HepG2 (cell line): ENCODE measurements around the gene ZNF512B. TPM values are rescaled to one million over a fixed set of nuclear protein-coding genes. Genes with fewer than 3 reads are reported as not detected.

Source experiments
- AGO2 ChIP-seq: fragments of 200-400 bp; formaldehyde crosslinking; optimal IDR thresholded peaks from 2 replicates; pipeline ENCODE3; 2017; ENCODE audit warnings: mild to moderate bottlenecking, low read depth, low read length, moderate library complexity
- ATF7-NPFF ChIP-seq: sonication (generic); formaldehyde crosslinking; IDR thresholded peaks from 2 replicates; pipeline ENCODE4 v1.8.1; 2023; ENCODE audit warnings: mild to moderate bottlenecking, low read depth, missing genetic modification reagents, moderate library complexity
- EZH2 ChIP-seq: conservative IDR thresholded peaks from 2 replicates; pipeline ENCODE4 v1.6.1; 2012; ENCODE audit warnings: mild to moderate bottlenecking, low read depth, low read length, moderate library complexity
- FOXA1 ChIP-seq, 2 experiments: fragments of 450-650 bp in 1 of 2; sonication (generic) in 1 of 2; formaldehyde crosslinking in 1 of 2; IDR thresholded peaks; 2 replicates each; pipeline versions ENCODE4 v1.4.0 to v1.6.1; 2016 to 2020; ENCODE audit warnings: missing genetic modification reagents in 1 of 2
- MAFG ChIP-seq: sonication (generic); formaldehyde crosslinking; IDR thresholded peaks from 2 replicates; pipeline ENCODE4 v1.5.1; 2020; ENCODE audit warnings: mild to moderate bottlenecking, missing genetic modification reagents
- NR3C1 ChIP-seq: sonication (generic); formaldehyde crosslinking; IDR thresholded peaks from 2 replicates; pipeline ENCODE4 v1.4.0; 2020; ENCODE audit warnings: missing genetic modification reagents
- POGZ ChIP-seq: sonication (generic); formaldehyde crosslinking; IDR thresholded peaks from 2 replicates; pipeline ENCODE4 v1.4.0; 2020; ENCODE audit warnings: mild to moderate bottlenecking, missing genetic modification reagents
- SP1 ChIP-seq, 2 experiments: fragments of 450-650 bp in 1 of 2; sonication (generic) in 1 of 2; formaldehyde crosslinking in 1 of 2; IDR thresholded peaks; 2 replicates each; pipeline versions ENCODE4 v1.4.0 to v1.6.1; 2016 to 2020; ENCODE audit warnings: missing genetic modification reagents in 1 of 2
- TERF1 ChIP-seq: sonication (generic); formaldehyde crosslinking; IDR thresholded peaks from 2 replicates; pipeline ENCODE4 v1.8.0; 2022; ENCODE audit warnings: mild to moderate bottlenecking, missing genetic modification reagents, moderate library complexity
- ZBED4 ChIP-seq: sonication (generic); formaldehyde crosslinking; IDR thresholded peaks from 2 replicates; pipeline ENCODE4 v1.4.0; 2020; ENCODE audit warnings: missing genetic modification reagents, borderline replicate concordance
- ZGPAT ChIP-seq: IDR thresholded peaks from 2 replicates; pipeline ENCODE4 v1.6.1; 2016; ENCODE audit warnings: mild to moderate bottlenecking
- ZNF207 ChIP-seq: fragments of 450-650 bp; IDR thresholded peaks from 2 replicates; pipeline ENCODE4 v1.6.1; 2016; ENCODE audit warnings: antibody characterized with exemption, borderline replicate concordance
- ZNF30 ChIP-seq: sonication (generic); formaldehyde crosslinking; IDR thresholded peaks from 2 replicates; pipeline ENCODE4 v1.5.0; 2020; ENCODE audit warnings: mild to moderate bottlenecking, missing genetic modification reagents
- ZNF350 ChIP-seq: sonication (generic); formaldehyde crosslinking; IDR thresholded peaks from 2 replicates; pipeline ENCODE4 v1.4.0; 2020; ENCODE audit warnings: mild to moderate bottlenecking, low read depth, missing genetic modification reagents, borderline replicate concordance
- ZNF530 ChIP-seq: sonication (generic); formaldehyde crosslinking; IDR thresholded peaks from 2 replicates; pipeline ENCODE4 v1.5.0; 2020; ENCODE audit warnings: low read depth, mild to moderate bottlenecking, missing genetic modification reagents
- polyA plus RNA-seq, 8 experiments: library from polyadenylated mRNA; depleted of rRNA in 3 of 8; stranded (reverse) in 7 of 8; unstranded in 1 of 8; fragments of >200 nt; fragmentation: Illumina TruSeq in 4 of 8; extraction: Trizol in 4 of 8; gene quantifications; 2 replicates each; pipeline versions ENCODE4 v1.2.1 to v1.2.3, GENCODE V29; 2011 to 2016; ENCODE audit warnings: low read depth in 4 of 8, missing spikeins in 1 of 8, mixed read lengths in 1 of 8; ENCODE audit not compliant: insufficient read depth in 1 of 8
- total RNA-seq, 5 experiments: library from RNA; depleted of rRNA; stranded (reverse); fragments of >200 nt; fragmentation: Illumina TruSeq; extraction: Trizol; gene quantifications; 2 replicates each; pipeline ENCODE4 v1.2.3, GENCODE V29; 2016; ENCODE audit warnings: low read depth in 1 of 5
- TF ChIP-seq, protein P1 (sequence below): sonication (generic); formaldehyde crosslinking; conservative IDR thresholded peaks from 2 replicates; pipeline ENCODE4 v1.4.0; 2020; ENCODE audit warnings: missing genetic modification reagents
- TF ChIP-seq, protein P2 (sequence below): sonication (generic); formaldehyde crosslinking; IDR thresholded peaks from 2 replicates; pipeline ENCODE4 v1.4.0; 2020; ENCODE audit warnings: missing genetic modification reagents, borderline replicate concordance

Gene ZNF512B
- total and polyA plus RNA-seq, 2 of the 13 experiments (the other 11 are each of a cell fraction or from before 2014, with no cell fraction given) = 11.5 to 30.6 TPM

GRCh38 chr20:63969838-63970713, at the start of gene ZNF512B (continued):
- TF ChIP-seq ZNF350 (CRISPR knock-in tag) (peak; percentile 60), EZH2 (no peak), ZNF530 (no peak), NR3C1 (CRISPR knock-in tag) (no peak), ZBED4 (CRISPR knock-in tag) (peak; percentile 94; the same call in 1 of the 2 replicates), TERF1 (CRISPR knock-in tag) (no peak), AGO2 (peak; percentile 96), MAFG (CRISPR knock-in tag) (no peak), ATF7-NPFF (CRISPR knock-in tag) (peak; percentile 63), ZNF30 (CRISPR knock-in tag) (no peak), FOXA1 (IDR thresholded peaks at IDR 0.05) (no peak), FOXA1 (CRISPR knock-in tag; IDR thresholded peaks at IDR 0.05) (0 out of 2 replicates have a peak, but pooled peaks have one; percentile 4), POGZ (CRISPR knock-in tag) (no peak), SP1 (IDR thresholded peaks at IDR 0.05) (no peak), SP1 (CRISPR knock-in tag; IDR thresholded peaks at IDR 0.05) (peak; percentile 38; the same call in 1 of the 2 replicates), ZNF207 (no peak), ZGPAT (CRISPR knock-in tag) (peak; percentile 54; the same call in 1 of the 2 replicates)
- TF ChIP-seq, protein P1, sequence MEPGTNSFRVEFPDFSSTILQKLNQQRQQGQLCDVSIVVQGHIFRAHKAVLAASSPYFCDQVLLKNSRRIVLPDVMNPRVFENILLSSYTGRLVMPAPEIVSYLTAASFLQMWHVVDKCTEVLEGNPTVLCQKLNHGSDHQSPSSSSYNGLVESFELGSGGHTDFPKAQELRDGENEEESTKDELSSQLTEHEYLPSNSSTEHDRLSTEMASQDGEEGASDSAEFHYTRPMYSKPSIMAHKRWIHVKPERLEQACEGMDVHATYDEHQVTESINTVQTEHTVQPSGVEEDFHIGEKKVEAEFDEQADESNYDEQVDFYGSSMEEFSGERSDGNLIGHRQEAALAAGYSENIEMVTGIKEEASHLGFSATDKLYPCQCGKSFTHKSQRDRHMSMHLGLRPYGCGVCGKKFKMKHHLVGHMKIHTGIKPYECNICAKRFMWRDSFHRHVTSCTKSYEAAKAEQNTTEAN (CRISPR knock-in tag) = no peak
- TF ChIP-seq, protein P2, sequence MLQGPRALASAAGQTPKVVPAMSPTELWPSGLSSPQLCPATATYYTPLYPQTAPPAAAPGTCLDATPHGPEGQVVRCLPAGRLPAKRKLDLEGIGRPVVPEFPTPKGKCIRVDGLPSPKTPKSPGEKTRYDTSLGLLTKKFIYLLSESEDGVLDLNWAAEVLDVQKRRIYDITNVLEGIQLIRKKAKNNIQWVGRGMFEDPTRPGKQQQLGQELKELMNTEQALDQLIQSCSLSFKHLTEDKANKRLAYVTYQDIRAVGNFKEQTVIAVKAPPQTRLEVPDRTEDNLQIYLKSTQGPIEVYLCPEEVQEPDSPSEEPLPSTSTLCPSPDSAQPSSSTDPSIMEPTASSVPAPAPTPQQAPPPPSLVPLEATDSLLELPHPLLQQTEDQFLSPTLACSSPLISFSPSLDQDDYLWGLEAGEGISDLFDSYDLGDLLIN (CRISPR knock-in tag) = no peak
